H9 (cell line): ENCODE results near the gene HNF4A. TPM values are rescaled to one million over a fixed set of nuclear protein-coding genes. Genes with fewer than 3 reads are reported as not detected.

ENCODE experiments used
- DNase-seq: peaks from one replicate; pipeline ENCODE4 v3.0.0-alpha.2; 2017
- H2AFZ ChIP-seq: one replicate; pipeline ENCODE4 v1.6.1; 2013; ENCODE audit warnings: mild to moderate bottlenecking, low read length, control low read depth, moderate library complexity
- H2AK5ac ChIP-seq: 2 replicates; pipeline ENCODE4 v1.6.1; 2013; ENCODE audit warnings: low read length, control low read depth, mixed read lengths; ENCODE audit not compliant: insufficient read length
- H2BK120ac ChIP-seq: one replicate; pipeline ENCODE4 v1.6.1; 2013; ENCODE audit warnings: low read depth, mild to moderate bottlenecking, low read length, control low read depth, inconsistent platforms; ENCODE audit not compliant: poor library complexity, severe bottlenecking
- H2BK12ac ChIP-seq: 2 replicates; pipeline ENCODE4 v1.6.1; 2013; ENCODE audit warnings: low read length, control low read depth, mixed read lengths, low read depth; ENCODE audit not compliant: insufficient read length
- H2BK15ac ChIP-seq: 2 replicates; pipeline ENCODE4 v1.6.1; 2013; ENCODE audit warnings: low read depth, low read length, control low read depth
- H2BK20ac ChIP-seq: one replicate; pipeline ENCODE4 v1.6.1; 2013; ENCODE audit warnings: low read depth, mild to moderate bottlenecking, low read length, control low read depth, inconsistent platforms; ENCODE audit not compliant: poor library complexity, severe bottlenecking
- H2BK5ac ChIP-seq: 2 replicates; pipeline ENCODE4 v1.6.1; 2013; ENCODE audit warnings: low read length, control low read depth, mixed read lengths; ENCODE audit not compliant: insufficient read length
- H3K14ac ChIP-seq: 2 replicates; pipeline ENCODE4 v1.6.1; 2013; ENCODE audit warnings: low read length, control low read depth; ENCODE audit not compliant: insufficient read depth
- H3K18ac ChIP-seq: 2 replicates; pipeline ENCODE4 v1.6.1; 2013; ENCODE audit warnings: low read depth, mild to moderate bottlenecking, mixed read lengths, low read length, control low read depth; ENCODE audit not compliant: insufficient read length
- H3K23ac ChIP-seq: 2 replicates; pipeline ENCODE4 v1.6.1; 2013; ENCODE audit warnings: low read length, control low read depth, mixed read lengths, low read depth; ENCODE audit not compliant: insufficient read length
- H3K23me2 ChIP-seq: 2 replicates; pipeline ENCODE4 v1.6.1; 2013; ENCODE audit warnings: low read depth, mild to moderate bottlenecking, mixed read lengths, low read length, control low read depth; ENCODE audit not compliant: insufficient read length, poor library complexity, severe bottlenecking
- H3K27ac ChIP-seq: 2 replicates; pipeline ENCODE4 v1.5.1; 2013; ENCODE audit warnings: low read length, control low read depth, mixed read lengths, low read depth; ENCODE audit not compliant: insufficient read length
- H3K27me3 ChIP-seq: 2 replicates; pipeline ENCODE4 v1.6.1; 2013; ENCODE audit warnings: low read length, control low read depth, inconsistent platforms; ENCODE audit not compliant: insufficient read depth
- H3K4ac ChIP-seq: 2 replicates; pipeline ENCODE4 v1.6.1; 2013; ENCODE audit warnings: low read depth, mild to moderate bottlenecking, control low read depth, inconsistent platforms, low read length, moderate library complexity
- H3K4me1 ChIP-seq: 2 replicates; pipeline ENCODE4 v1.6.1; 2013; ENCODE audit warnings: low read length, control low read depth, inconsistent platforms; ENCODE audit not compliant: insufficient read depth
- H3K4me2 ChIP-seq: 2 replicates; pipeline ENCODE4 v1.6.1; 2013; ENCODE audit warnings: low read length, control low read depth, mixed read lengths; ENCODE audit not compliant: insufficient read length, insufficient read depth
- H3K56ac ChIP-seq: 2 replicates; pipeline ENCODE4 v1.6.1; 2013; ENCODE audit warnings: low read depth, mild to moderate bottlenecking, mixed read lengths, low read length, control low read depth; ENCODE audit not compliant: insufficient read length
- H3K79me1 ChIP-seq: 2 replicates; pipeline ENCODE4 v1.6.1; 2013; ENCODE audit warnings: low read depth, mild to moderate bottlenecking, moderate library complexity, low read length, control low read depth, inconsistent platforms; ENCODE audit not compliant: insufficient read depth, poor library complexity, severe bottlenecking
- H3K79me2 ChIP-seq: 2 replicates; pipeline ENCODE4 v1.6.1; 2013; ENCODE audit warnings: low read length, control low read depth, inconsistent platforms; ENCODE audit not compliant: insufficient read depth
- H3K9ac ChIP-seq: 2 replicates; pipeline ENCODE4 v1.6.1; 2013; ENCODE audit warnings: low read length, control low read depth, mixed read lengths; ENCODE audit not compliant: insufficient read length; ENCODE audit errors: extremely low read depth
- H3K9me3 ChIP-seq: one replicate; pipeline ENCODE4 v1.6.1; 2013; ENCODE audit warnings: low read depth, low read length, inconsistent platforms; ENCODE audit not compliant: control insufficient read depth
- H3T11ph ChIP-seq: one replicate; pipeline ENCODE4 v1.6.1; 2013; ENCODE audit warnings: mild to moderate bottlenecking, low read length, control low read depth, inconsistent platforms
- H4K20me1 ChIP-seq: one replicate; pipeline ENCODE4 v1.6.1; 2013; ENCODE audit not compliant: control insufficient read depth, insufficient read length, insufficient read depth
- H4K5ac ChIP-seq: 2 replicates; pipeline ENCODE4 v1.6.1; 2013; ENCODE audit warnings: low read depth, mild to moderate bottlenecking, mixed read lengths, low read length, control low read depth; ENCODE audit not compliant: insufficient read length
- H4K8ac ChIP-seq: replicated peaks from 2 replicates; pipeline ENCODE4 v1.6.1; 2013; ENCODE audit warnings: low read length, control low read depth, mixed read lengths, low read depth; ENCODE audit not compliant: insufficient read length
- H4K91ac ChIP-seq: 2 replicates; pipeline ENCODE4 v1.6.1; 2013; ENCODE audit warnings: low read depth, mild to moderate bottlenecking, moderate library complexity, mixed read lengths, low read length, control low read depth; ENCODE audit not compliant: insufficient read length
- H3K27ac Mint-ChIP-seq, 3 experiments: 2 replicates in 2 of 3; 3 replicates in 1 of 3; pipeline ENCODE4 v1.8.0; 2020 to 2021; ENCODE audit warnings: mixed read lengths in 3 of 3, mild to moderate bottlenecking in 1 of 3, moderate library complexity in 1 of 3
- H3K27me3 Mint-ChIP-seq: 2 replicates; pipeline ENCODE4 v1.8.0; 2021; ENCODE audit warnings: low read depth, mild to moderate bottlenecking, moderate library complexity, mixed read lengths
- H3K36me3 Mint-ChIP-seq, 3 experiments: 2 replicates in 2 of 3; 3 replicates in 1 of 3; pipeline ENCODE4 v1.8.0; 2020 to 2021; ENCODE audit warnings: low read depth in 3 of 3, mixed read lengths in 3 of 3; ENCODE audit not compliant: insufficient read depth in 1 of 3
- H3K4me1 Mint-ChIP-seq, 2 experiments: 2 replicates each; pipeline ENCODE4 v1.8.0; 2020; ENCODE audit warnings: mixed read lengths in 2 of 2
- H3K4me3 Mint-ChIP-seq, 2 experiments: 2 replicates in 1 of 2; 3 replicates in 1 of 2; pipeline ENCODE4 v1.8.0; 2020 to 2021; ENCODE audit warnings: mild to moderate bottlenecking in 2 of 2, mixed read lengths in 2 of 2, moderate library complexity in 1 of 2
- H3K9me3 Mint-ChIP-seq, 2 experiments: 2 replicates in 1 of 2; 3 replicates in 1 of 2; pipeline ENCODE4 v1.8.0; 2020; ENCODE audit warnings: mild to moderate bottlenecking in 2 of 2, mixed read lengths in 2 of 2, moderate library complexity in 1 of 2
- CTCF ChIP-seq: fragments of 200-600 bp; sonication (generic); conservative IDR thresholded peaks from 3 replicates; pipeline ENCODE4 v1.8.0; 2021; ENCODE audit warnings: antibody characterized with exemption, mild to moderate bottlenecking
- WGBS: extraction: QIAGEN DNeasy Blood & Tissue Kit; methylation state at CpG from one replicate; pipeline ENCODE4 v1.1.7; 2013; ENCODE audit warnings: missing lambda C conversion rate, low lambda C conversion rate, mixed read lengths; ENCODE audit not compliant: insufficient read length; ENCODE audit errors: extremely low coverage; 5-methylcytosine and 5-hydroxymethylcytosine counted together
- total RNA-seq: library from RNA; stranded (reverse); gene quantifications from 2 replicates; pipeline ENCODE4 v1.2.1, GENCODE V29; 2021

The HNF4A gene
- total RNA-seq, 1 experiment from 2014 or later, result not detected

GRCh38 chr20:44414346-44414714 is 58.8 kb downstream of the HNF4A start:
- no peaks in the 10 kb centered on the region for H3K4me1 ChIP-seq
- no peak overlapping the region for H3K4me2 ChIP-seq
- no peaks in the 10 kb centered on the region for H3K23me2 ChIP-seq
- no peak overlapping the region for H3K4ac ChIP-seq
- H3T11ph ChIP-seq, result no peak overlapping the region
- H3K79me2 ChIP-seq, result no peaks in the 10 kb centered on the region
- no peak overlapping the region for H2AK5ac ChIP-seq
- no peak overlapping the region for H3K23ac ChIP-seq
- no peak overlapping the region for H3K14ac ChIP-seq
- no peak for TF ChIP-seq CTCF
- no peak overlapping the region for H4K91ac ChIP-seq
- no peak overlapping the region for H3K27ac ChIP-seq
- no peak overlapping the region for H3K18ac ChIP-seq
- Mint-ChIP-seq H3K9me3 (no peaks in the 10 kb centered on the region), H3K4me3 (no peak overlapping the region), H3K36me3 (no peaks in the 10 kb centered on the region), H3K27me3 (peaks cover 13% of the 10 kb centered on the region), H3K27ac (no peak overlapping the region), H3K4me1 (peaks cover 0 to 9% of the 10 kb centered on the region in 2 experiments; a peak in 2 of 4 replicates)
- no peak overlapping the region for H2BK20ac ChIP-seq
- H4K8ac ChIP-seq, result no peak overlapping the region
- no peaks in the 10 kb centered on the region for H3K9me3 ChIP-seq
- WGBS, result no CpG with 5 or more reads among the region's 16 CpGs
- H4K5ac ChIP-seq, result no peak overlapping the region
- no peak overlapping the region for H3K56ac ChIP-seq
- H2AFZ ChIP-seq, result no peak overlapping the region
- no peaks in the 10 kb centered on the region for H3K27me3 ChIP-seq
- no peak overlapping the region for H3K9ac ChIP-seq
- no peak for DNase-seq
- H2BK5ac ChIP-seq, result no peak overlapping the region
- no peak overlapping the region for H2BK15ac ChIP-seq
- no peaks in the 10 kb centered on the region for H4K20me1 ChIP-seq
- no peaks in the 10 kb centered on the region for H3K79me1 ChIP-seq
- H2BK120ac ChIP-seq, result no peak overlapping the region
- no peak overlapping the region for H2BK12ac ChIP-seq
